Common myeloid progenitor, CD34-positive (primary cell): ENCODE results near the gene ABHD17C.

ENCODE experiments used
- CTCF ChIA-PET: fragments of 350-600 bp; sonication (Branson Sonifier 250); formaldehyde crosslinking; loops from one replicate; lab custom pipeline; 2021; ENCODE audit warnings: antibody characterized with exemption; lab: Charles Lee
- POLR2A ChIA-PET: fragments of 350-600 bp; sonication (Branson Sonifier 250); formaldehyde crosslinking; loops from one replicate; lab custom pipeline; 2021; ENCODE audit warnings: antibody characterized with exemption; lab: Charles Lee
- DNase-seq, 3 donors: peaks; one replicate each; pipeline versions ENCODE4 v3.0.0 to v3.0.0-alpha.2; 2013
- H3K27ac ChIP-seq, 2 experiments: 1 replicate in 1 of 2; 2 replicates in 1 of 2; pipeline ENCODE4 v1.7.0; 2013; ENCODE audit warnings: inconsistent platforms in 2 of 2, low read length in 2 of 2, mild to moderate bottlenecking in 2 of 2, low read depth in 1 of 2, moderate library complexity in 1 of 2; ENCODE audit not compliant: severe bottlenecking in 2 of 2, insufficient read depth in 1 of 2, poor library complexity in 1 of 2
- H3K27me3 ChIP-seq, 5 experiments: replicated peaks in 2 of 5; 1 replicate in 3 of 5; 2 replicates in 2 of 5; pipeline versions ENCODE4 v1.6.1 to v1.7.0; 2013; ENCODE audit warnings: low read length in 4 of 5, mild to moderate bottlenecking in 2 of 5, moderate library complexity in 2 of 5, inconsistent platforms in 1 of 5; ENCODE audit not compliant: insufficient read depth in 5 of 5, control insufficient read depth in 4 of 5
- H3K36me3 ChIP-seq, 4 experiments: 1 replicate in 2 of 4; 2 replicates in 2 of 4; pipeline versions ENCODE4 v1.6.1 to v1.7.0; 2013; ENCODE audit warnings: low read length in 3 of 4, control low read depth in 1 of 4, mild to moderate bottlenecking in 1 of 4; ENCODE audit not compliant: control insufficient read depth in 4 of 4, insufficient read depth in 4 of 4
- H3K4me1 ChIP-seq, 4 experiments: 1 replicate in 3 of 4; 2 replicates in 1 of 4; pipeline versions ENCODE4 v1.6.1 to v1.7.1; 2013; ENCODE audit warnings: low read length in 3 of 4, mild to moderate bottlenecking in 3 of 4, control low read depth in 1 of 4, inconsistent platforms in 1 of 4, moderate library complexity in 1 of 4; ENCODE audit not compliant: control insufficient read depth in 4 of 4, insufficient read depth in 4 of 4; ENCODE audit errors: control extremely low read depth in 1 of 4
- H3K4me3 ChIP-seq, 7 experiments: 1 replicate in 4 of 7; 2 replicates in 3 of 7; pipeline versions ENCODE4 v1.5.1 to v1.7.0; 2013; ENCODE audit warnings: mild to moderate bottlenecking in 7 of 7, low read length in 6 of 7, moderate library complexity in 6 of 7, inconsistent platforms in 2 of 7, low read depth in 2 of 7, control low read depth in 1 of 7; ENCODE audit not compliant: insufficient read depth in 4 of 7, control insufficient read depth in 1 of 7; ENCODE audit errors: extremely low read depth in 1 of 7
- H3K9me3 ChIP-seq, 5 experiments: 1 replicate in 4 of 5; 2 replicates in 1 of 5; pipeline versions ENCODE4 v1.6.1 to v1.7.1; 2013; ENCODE audit warnings: low read length in 4 of 5, mild to moderate bottlenecking in 2 of 5, inconsistent platforms in 1 of 5, low read depth in 1 of 5, moderate library complexity in 1 of 5; ENCODE audit not compliant: control insufficient read depth in 4 of 5, insufficient read depth in 2 of 5; ENCODE audit errors: control extremely low read depth in 1 of 5
- WGBS: methylation state at CpG from one replicate; pipeline ENCODE4 v1.1.5; 2013; ENCODE audit not compliant: insufficient coverage; 5-methylcytosine and 5-hydroxymethylcytosine counted together

The ABHD17C gene

GRCh38 chr15:80785811-80786354 is 90.8 kb downstream of the ABHD17C start:
- Histone ChIP-seq H3K27me3 (peaks cover 0 to 32% (median 22%) of the 10 kb centered on the region in 5 experiments), H3K36me3 (no peaks in the 10 kb centered on the region), H3K9me3 (no peaks in the 10 kb centered on the region), H3K27ac (no peak overlapping the region), H3K4me3 (no peak overlapping the region), H3K4me1 (peaks cover 0 to under 1% (median 0%) of the 10 kb centered on the region in 4 experiments)
- no peak for DNase-seq
- WGBS: 100% methylated on average over 2 of the region's 5 CpGs
- CTCF ChIA-PET: interaction anchor here (0.6 to 1.9 kb wide), 2 partner anchors 9 to 336 kb away, joined by 3 to 6 read pairs; no protein-coding TSS in a partner anchor
- POLR2A ChIA-PET: interaction anchor here (0.5 kb wide), 1 partner anchor 165 kb away, joined by 3 read pairs; no protein-coding TSS in a partner anchor

GRCh38 chr15:80787316-80787715 is 92.2 kb downstream of the ABHD17C start:
- WGBS: 100% methylated on average over 3 of the region's 3 CpGs
- no peak for DNase-seq
- H3K4me3 ChIP-seq: no peak overlapping the region
- no peak overlapping the region for H3K27ac ChIP-seq
- peaks cover 0 to 23% (median 9%) of the 10 kb centered on the region in 5 experiments for H3K27me3 ChIP-seq
- no peaks in the 10 kb centered on the region for H3K36me3 ChIP-seq
- ChIA-PET POLR2A (no interaction called here), CTCF (no interaction called here)
- no peaks in the 10 kb centered on the region for H3K4me1 ChIP-seq
- H3K9me3 ChIP-seq: no peaks in the 10 kb centered on the region

GRCh38 chr15:80788536-80788935 is 93.4 kb downstream of the ABHD17C start:
- POLR2A ChIA-PET: no interaction called here

GRCh38 chr15:80789296-80789695 is 94.2 kb downstream of the ABHD17C start:
- DNase-seq: no peak
- CTCF ChIA-PET: no interaction called here
- POLR2A ChIA-PET: no interaction called here
- Histone ChIP-seq H3K36me3 (no peaks in the 10 kb centered on the region), H3K4me3 (no peak overlapping the region), H3K9me3 (no peaks in the 10 kb centered on the region), H3K27ac (no peak overlapping the region), H3K4me1 (no peaks in the 10 kb centered on the region), H3K27me3 (peaks cover 0 to 14% (median 2%) of the 10 kb centered on the region in 5 experiments)
- no CpG with 5 or more reads among the region's 5 CpGs for WGBS

More at GRCh38 chr15:80788536-80788935, 93.4 kb downstream of the ABHD17C start:
- Histone ChIP-seq H3K4me1 (no peaks in the 10 kb centered on the region), H3K27ac (no peak overlapping the region), H3K4me3 (no peak overlapping the region), H3K9me3 (no peaks in the 10 kb centered on the region), H3K27me3 (peaks cover 0 to 19% (median 5%) of the 10 kb centered on the region in 5 experiments), H3K36me3 (no peaks in the 10 kb centered on the region)
- no peak for DNase-seq
- 98% methylated on average over 4 of the region's 6 CpGs for WGBS
- CTCF ChIA-PET: no interaction called here

GRCh38 chr15:80789796-80790195 is 94.7 kb downstream of the ABHD17C start:
- Histone ChIP-seq H3K27me3 (peaks cover 0 to 11% (median 2%) of the 10 kb centered on the region in 5 experiments), H3K4me3 (no peak overlapping the region), H3K36me3 (no peaks in the 10 kb centered on the region), H3K4me1 (no peaks in the 10 kb centered on the region), H3K27ac (no peak overlapping the region), H3K9me3 (no peaks in the 10 kb centered on the region)
- ChIA-PET POLR2A (no interaction called here), CTCF (no interaction called here)
- DNase-seq: no peak
- WGBS: 86% methylated on average over 3 of the region's 4 CpGs

- CTCF ChIA-PET: interaction anchor here (0.8 kb wide), 1 partner anchor 11 kb away, joined by 3 read pairs; the partner anchor contains the start of gene CEMIP
- H3K4me3 ChIP-seq: no peak overlapping the region
- no peak for DNase-seq
Observed at GRCh38 chr15:80790236-80790635, 95.1 kb downstream of the ABHD17C start.

GRCh38 chr15:80791004-80791403 is 95.9 kb downstream of the ABHD17C start:
- ChIA-PET POLR2A (no interaction called here), CTCF (interaction anchor here (0.6 to 0.9 kb wide), 3 partner anchors 12 to 1664 kb away, joined by 3 read pairs; partner anchors contain the start of gene CEMIP)
- Histone ChIP-seq H3K4me3 (no peak overlapping the region), H3K27me3 (peaks cover 0 to 8% (median 2%) of the 10 kb centered on the region in 5 experiments), H3K4me1 (no peaks in the 10 kb centered on the region), H3K36me3 (no peaks in the 10 kb centered on the region), H3K9me3 (no peaks in the 10 kb centered on the region), H3K27ac (no peak overlapping the region)
- DNase-seq: no peak
- WGBS: 100% methylated on average over 1 of the region's 1 CpG

More at GRCh38 chr15:80790236-80790635, 95.1 kb downstream of the ABHD17C start:
- no peak overlapping the region for H3K27ac ChIP-seq
- no peaks in the 10 kb centered on the region for H3K9me3 ChIP-seq
- peaks cover 0 to 13% (median 2%) of the 10 kb centered on the region in 5 experiments for H3K27me3 ChIP-seq
- POLR2A ChIA-PET: no interaction called here
- WGBS: 100% methylated on average over 1 of the region's 5 CpGs
- no peaks in the 10 kb centered on the region for H3K4me1 ChIP-seq
- no peaks in the 10 kb centered on the region for H3K36me3 ChIP-seq
